T-helper 2 cell treated with Interferon-gamma antibody and Interleukin-4, amounts not matched to agents 100 ng/mL and 5 ng/mL, for 36 hours (primary cell): ENCODE data around the gene POT1. TPM values are rescaled to one million over a fixed set of nuclear protein-coding genes. Genes with fewer than 3 reads are reported as not detected.
"Not testable (repeated sequence)": the region's sequence is repeated elsewhere in the genome, so short reads cannot be mapped to it uniquely, and the experiment has no call there.

ENCODE experiments used
- intact Hi-C: fragments of 100-400 bp; cut with micrococcal nuclease; formaldehyde crosslinking; loops from one replicate; pipeline ENCODE4 v1.15.1; 2023
- total RNA-seq: library from RNA; stranded (reverse); gene quantifications from 2 replicates; pipeline ENCODE4 v1.2.3, GENCODE V29; 2022

POT1 gene, protein sequence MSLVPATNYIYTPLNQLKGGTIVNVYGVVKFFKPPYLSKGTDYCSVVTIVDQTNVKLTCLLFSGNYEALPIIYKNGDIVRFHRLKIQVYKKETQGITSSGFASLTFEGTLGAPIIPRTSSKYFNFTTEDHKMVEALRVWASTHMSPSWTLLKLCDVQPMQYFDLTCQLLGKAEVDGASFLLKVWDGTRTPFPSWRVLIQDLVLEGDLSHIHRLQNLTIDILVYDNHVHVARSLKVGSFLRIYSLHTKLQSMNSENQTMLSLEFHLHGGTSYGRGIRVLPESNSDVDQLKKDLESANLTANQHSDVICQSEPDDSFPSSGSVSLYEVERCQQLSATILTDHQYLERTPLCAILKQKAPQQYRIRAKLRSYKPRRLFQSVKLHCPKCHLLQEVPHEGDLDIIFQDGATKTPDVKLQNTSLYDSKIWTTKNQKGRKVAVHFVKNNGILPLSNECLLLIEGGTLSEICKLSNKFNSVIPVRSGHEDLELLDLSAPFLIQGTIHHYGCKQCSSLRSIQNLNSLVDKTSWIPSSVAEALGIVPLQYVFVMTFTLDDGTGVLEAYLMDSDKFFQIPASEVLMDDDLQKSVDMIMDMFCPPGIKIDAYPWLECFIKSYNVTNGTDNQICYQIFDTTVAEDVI
- total RNA-seq, result 25.6 and 29.4 TPM in 2 replicates

DNA sequence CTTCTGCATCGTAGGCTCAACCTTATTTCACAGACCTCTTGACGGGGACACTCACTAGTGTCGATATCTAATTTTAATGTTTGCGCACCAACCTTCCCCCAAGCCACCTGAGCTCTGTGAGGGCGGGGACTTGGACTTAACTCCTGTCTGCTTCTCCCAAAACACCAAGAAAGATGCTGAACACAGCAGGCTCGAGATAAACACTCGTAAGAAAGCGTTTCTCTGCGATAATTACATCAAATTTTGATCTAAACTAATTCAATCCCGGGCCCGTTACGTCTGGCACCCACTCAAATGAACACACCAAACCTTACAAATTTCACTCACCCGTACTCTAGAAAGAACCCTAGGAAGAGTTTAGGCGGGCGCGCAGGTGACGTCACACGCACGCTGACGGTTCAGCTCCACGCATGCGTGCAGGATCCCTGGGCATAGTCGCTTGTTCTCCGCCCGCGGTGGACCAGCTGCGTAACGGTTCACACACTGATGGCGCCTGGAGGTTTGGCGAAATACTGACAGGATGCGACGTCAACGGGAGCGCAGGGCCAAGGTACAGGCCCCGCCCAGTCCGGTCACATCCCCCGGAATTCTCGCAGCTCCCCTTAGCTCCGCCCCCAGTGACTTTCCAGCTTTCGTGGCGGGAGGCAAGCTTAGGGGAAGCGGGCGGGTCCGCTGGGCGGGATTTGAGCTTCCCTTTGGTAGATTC lies at the start of gene POT1:
TSS of gene POT1 (minus strand) at position 359 of the 706 bp plus-strand sequence. CDS start 32,652 bp downstream, outside the sequence.
- intact Hi-C loops, result loop anchor here (1.0 to 10.0 kb wide), 3 partner anchors 1185 to 1397 kb away; partner anchors contain the start of genes IQUB, NDUFA5 and WASL

DNA sequence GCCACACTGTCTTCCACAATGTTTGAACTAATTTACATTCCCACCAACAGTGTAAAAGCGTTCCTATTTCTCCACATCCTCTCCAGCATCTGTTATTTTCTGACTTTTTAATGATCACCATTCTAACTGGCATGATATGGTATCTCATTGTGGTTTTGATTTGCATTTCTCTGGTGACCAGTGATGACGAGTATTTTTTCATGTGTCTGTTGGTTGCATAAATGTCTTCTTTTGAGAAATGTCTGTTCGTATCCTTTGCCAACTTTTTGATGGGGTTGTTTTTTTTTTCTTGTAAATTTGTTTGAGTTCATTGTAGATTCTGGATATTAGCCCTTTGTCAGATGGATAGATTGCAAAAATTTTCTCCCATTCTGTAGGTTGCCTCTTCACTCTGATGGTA lies 45.5 kb upstream of the POT1 start:
- intact Hi-C loops, result not testable (repeated sequence)

DNA sequence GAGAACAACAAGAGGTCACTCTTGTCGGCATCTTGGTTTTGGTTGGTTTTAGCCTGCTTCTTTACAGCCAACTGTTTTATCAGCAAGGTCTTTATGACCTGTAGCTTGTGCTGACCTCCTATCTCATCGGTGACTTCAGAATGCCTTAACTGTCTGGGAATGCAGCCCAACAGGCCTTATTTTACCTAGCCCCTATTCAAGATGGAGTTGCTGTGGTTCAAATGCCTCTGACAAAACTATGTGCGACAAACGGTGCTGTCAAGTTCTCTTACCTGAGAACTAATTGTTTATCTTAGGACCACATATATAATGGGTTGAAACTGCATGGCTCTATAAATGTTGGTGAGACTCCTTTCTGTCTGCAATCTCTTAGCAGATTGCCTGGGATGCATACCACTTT lies 35.9 kb upstream of the POT1 start:
- intact Hi-C loops, result no loop called here

DNA sequence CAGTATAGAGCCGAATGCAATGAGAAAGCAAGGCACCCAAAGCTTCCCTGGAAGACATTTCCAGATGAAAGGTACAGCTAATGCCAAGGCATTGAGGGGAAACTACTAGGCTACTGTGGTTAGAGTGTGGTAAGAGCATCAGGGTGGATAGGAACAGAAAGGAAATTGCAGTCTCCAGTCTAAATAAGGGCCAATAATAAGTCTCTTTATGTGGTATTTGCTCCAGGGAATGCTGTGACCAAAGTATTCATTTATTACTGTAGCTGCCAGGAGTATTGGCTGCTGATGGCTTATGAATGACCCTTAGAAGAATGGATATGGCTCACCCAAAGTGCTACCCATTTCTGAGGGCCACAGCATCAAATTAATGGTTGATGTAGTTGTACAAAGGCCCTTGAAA lies 30.1 kb upstream of the POT1 start:
- intact Hi-C loops, result no loop called here

DNA sequence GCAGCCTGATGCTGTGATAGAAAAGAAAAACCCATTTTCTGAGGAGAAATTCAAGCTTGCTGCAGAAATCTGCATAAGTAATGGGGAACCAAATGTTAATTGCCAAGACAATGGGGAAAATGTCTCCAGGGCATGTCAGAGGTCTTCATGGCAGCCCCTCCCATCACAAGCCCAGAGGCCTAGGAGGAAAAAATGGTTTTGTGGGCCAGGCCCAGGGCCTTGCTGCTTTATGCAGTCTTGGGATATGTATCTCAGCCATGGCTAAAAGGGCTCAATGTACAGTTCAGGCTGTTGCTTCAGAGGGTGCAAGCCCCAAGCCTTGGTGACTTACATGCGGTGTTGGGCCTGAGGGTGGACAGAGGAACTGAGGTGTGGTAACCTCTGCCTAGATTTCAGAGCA lies 28.3 kb upstream of the POT1 start:
- intact Hi-C loops, result not testable (repeated sequence)

DNA sequence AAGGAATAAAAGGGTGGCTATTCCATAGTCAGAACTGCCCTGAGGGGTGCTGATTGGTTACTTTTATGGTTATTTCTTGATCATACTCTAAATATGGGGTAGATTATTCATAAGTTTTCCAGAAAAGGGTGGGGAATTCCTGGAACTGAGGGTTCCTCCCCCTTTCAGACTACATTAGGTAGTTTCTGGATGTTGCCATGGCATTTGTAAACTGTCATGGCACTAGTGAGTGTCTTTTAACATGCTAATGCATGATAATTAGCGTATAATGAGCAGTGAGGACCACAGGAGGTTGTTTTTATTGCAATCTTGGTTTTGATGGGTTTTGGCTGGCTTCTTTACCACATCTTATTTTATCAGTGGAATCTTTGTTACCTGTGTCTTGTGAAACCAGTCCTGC lies 26.5 kb upstream of the POT1 start:
- intact Hi-C loops, result no loop called here

DNA sequence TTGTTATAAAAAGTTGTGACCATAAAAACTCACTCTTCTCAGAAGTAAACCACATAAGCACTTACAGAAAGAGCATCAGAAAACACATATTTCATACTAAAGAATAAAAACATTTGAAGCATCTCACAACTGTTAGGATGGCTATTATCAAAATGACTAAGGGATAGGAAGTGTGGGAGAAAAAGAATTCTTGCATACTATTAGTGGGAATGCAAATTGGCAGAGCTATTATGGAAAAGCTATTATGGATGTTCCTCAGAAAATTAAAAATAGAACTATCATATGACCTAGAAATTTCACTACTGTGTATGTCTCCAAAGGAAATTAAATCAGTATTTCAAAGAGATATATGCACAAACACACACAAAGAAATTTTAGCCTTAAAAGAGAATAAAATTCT lies 25.2 kb upstream of the POT1 start:
- intact Hi-C loops, result no loop called here

DNA sequence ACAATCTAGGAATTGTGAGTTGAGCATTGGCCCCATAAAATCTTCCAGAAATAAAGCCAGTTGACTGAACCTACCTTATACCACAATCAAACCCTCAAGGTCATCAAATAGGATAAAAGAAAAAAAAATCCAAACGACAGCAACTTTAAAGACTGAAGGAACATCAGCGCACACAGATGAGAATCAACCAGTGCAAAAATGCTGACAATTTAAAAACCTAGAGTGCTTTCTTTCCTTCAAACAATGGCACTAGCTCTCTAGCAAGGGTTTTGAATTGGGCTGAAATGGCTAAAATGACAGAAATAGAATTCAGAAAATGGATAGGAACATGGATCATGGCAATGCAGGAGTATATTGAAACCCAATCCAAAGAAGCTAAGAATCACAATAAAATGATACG lies 16.1 kb upstream of the POT1 start:
- intact Hi-C loops, result no loop called here

DNA sequence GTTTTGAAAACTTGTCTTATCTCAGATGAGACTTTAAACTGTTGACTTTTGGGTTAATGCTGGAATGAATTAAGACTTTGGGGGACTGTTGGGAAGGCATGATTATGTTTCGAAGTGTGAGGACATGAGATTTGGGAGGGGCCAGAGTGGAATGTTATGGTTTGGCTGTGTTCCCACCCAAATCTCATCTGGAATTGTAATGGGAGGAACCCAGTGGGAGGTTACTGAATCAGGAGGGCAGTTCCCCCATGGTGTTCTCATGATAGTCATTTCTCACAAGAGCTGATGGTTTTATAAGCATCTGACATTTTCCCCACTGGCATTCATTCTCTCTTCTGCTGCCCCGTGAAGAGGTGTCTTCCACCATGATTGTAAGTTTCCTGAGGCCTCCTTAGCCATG lies 13.8 kb upstream of the POT1 start:
- intact Hi-C loops, result no loop called here

DNA sequence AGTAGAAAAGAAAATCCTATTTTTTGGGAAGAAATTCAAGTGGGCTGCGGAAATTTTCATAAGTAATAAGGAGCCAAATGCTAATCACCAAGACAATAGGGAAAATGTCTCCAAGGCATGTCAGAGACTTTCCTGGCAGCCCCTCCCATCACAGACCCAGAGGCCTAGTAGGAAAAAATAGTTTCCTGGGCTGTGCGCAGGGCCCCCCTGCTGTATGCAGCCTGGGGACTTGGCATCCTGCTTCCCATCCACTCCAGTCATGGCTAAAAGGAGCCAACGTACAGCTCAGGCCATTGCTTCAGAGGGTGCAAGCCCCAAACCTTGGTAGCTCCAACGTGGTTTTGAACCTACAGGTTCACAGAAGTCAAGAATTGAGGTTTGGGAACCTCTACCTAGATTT lies 12.8 kb upstream of the POT1 start:
- intact Hi-C loops, result no loop called here

DNA sequence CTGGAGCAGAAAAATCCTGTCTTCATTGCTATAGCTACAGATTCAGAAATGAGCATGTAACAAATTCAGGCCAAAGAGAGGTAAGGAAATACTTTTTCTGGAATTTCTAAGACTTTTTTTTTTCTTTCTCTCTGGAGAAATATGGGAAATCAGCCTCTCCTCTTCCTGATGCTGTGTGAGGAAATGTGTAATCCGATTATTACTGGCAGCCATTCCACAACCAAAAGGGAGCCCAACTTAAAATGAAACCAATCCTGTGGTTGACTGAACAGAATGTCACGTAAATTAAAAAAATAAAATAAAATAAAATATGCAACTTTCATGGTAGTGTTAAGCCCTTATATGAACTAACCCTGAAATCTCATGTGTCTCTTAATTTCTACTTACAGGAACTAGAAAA lies 10.7 kb upstream of the POT1 start:
- intact Hi-C loops, result no loop called here

DNA sequence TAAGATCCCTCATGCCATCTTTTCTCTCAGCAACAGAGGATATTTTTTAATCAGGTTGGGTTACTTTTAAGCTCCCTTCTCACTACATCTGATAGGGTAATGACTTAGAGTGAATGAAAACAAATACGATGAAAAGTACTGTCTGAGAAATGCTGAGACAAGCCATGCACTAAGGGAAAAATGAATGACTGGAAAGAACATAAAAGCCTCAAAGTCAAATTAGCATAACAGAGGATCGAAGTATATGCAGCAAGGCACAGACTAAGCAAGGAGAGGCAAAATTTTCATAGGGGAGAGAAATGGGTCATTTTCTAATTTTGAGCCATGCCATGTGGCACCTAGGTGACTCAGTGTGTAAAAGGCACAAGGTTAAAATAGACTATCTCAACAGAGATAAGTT lies 8.5 kb upstream of the POT1 start:
- intact Hi-C loops, result no loop called here

DNA sequence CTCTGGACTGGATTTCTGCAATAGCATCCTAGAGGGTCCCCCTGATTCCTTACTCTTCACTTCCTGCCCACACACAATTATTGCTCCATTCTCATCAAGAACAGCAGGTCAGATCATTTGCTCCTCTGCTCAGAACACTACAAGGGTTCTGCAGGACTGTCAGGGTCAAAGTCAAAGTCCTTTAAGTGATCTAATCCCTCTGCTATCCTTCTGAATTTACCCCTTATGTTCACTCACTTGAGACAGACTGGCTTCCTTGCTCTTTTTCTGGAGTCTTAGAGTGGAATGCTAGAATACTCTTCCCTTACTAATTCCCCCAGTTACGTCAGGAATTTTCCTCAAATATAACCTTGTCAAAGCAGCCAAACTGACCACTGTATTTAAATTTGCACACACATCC lies 7.5 kb upstream of the POT1 start:
- intact Hi-C loops, result no loop called here

DNA sequence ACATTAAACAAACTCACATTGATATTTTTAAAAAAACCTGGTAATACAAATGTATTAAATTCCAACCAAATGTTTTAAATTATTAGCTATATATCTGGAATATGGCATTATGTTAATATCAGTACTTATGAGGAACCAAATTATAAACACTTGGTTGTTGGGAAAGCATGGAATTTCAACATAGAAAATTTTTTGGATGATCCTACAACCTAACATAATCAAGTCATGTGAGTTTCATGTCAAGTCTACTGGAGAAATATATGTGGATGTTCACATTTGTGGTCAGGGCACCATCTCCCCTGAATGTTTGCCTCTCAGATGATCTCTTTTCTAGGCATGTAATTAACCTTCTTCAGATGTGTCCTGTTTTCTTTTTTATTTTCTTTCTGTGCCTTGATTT lies 5.2 kb upstream of the POT1 start:
- intact Hi-C loops, result no loop called here

DNA sequence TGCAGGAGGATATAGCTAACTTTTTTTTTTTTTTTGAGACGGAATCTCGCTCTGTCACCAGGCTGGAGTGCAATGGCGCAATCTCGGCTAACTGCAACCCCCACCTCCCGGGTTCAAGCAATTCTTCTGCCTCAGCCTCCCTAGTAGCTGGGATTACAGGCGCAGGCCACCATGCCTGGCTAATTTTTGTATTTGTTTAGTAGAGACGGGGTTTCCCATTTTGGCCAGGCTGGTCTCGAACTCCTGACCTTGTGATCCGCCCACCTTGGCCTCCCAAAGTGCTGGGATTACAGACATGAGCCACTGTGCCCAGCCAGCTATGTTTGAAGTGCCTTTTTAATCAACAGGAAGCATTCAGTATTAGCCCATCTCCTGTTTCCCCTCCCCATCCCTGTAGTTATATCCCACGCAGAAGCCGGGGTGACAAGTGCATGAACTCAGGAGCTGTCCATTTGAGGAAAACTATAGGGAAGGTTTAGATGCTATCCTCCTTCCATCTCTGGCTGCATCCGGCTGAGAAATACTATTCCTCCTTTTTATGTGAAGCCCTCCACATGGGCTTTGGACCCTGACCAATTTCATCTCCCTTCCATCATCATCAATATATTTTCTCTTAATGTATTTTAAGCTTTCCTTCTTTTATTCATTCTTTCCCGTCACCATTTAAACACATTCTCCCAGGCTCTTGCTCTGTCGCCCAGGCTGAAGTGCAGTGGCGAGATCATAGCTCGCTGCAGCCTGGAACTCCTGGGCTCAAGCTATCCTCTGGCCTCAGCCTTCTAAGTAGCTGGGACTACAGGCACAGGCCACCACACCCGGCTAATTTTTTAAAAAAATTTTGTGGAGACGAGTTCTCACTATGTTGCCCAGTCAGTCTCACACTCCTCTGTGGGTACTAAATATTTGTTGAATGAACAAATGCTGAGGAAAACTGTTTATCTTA lies 1.3 kb upstream of the POT1 start:
- intact Hi-C loops, result no loop called here

DNA sequence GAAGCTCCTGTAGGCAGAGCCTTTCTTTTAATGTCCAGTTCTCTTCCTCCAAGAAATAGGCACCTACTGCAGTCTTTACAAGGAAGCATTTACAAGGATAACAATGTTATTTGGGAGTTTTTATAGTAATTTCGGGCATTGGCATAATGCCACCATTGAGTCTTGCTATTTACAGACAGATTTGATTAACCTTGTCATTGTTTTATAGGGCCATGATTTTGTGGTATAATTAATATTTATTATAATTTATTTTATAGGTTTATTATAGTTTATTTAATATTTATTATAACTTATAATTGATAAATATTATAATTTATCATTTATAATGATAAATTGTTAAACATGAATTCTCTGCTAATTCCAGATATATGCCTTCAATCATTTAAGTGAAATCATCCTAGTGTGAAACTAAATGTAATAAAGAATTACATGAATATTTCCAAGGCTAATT lies 573 bp upstream of the POT1 start:
- intact Hi-C loops, result no loop called here

DNA sequence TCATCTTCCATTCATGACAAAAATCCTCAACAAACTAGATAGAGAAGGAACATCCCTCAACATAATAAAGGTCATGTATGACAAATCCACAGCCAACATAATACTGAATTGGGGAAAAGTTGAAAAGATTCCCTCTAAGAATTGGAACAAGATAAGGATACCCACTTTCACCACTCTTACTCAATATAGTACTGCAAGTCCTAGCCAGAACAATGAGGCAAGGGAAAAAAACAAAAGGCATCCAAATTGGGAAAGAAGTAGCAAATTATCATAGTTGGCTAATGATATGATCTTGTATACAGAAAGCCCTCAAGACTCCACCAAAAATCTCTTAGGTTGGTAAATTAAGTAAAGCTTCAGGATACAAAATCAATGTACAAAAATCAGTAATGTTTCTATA lies 4.7 kb downstream of the POT1 start:
- intact Hi-C loops, result loop anchor here (5.0 to 10.0 kb wide), 2 partner anchors 1180 to 1393 kb away; partner anchors contain the start of genes IQUB and WASL

DNA sequence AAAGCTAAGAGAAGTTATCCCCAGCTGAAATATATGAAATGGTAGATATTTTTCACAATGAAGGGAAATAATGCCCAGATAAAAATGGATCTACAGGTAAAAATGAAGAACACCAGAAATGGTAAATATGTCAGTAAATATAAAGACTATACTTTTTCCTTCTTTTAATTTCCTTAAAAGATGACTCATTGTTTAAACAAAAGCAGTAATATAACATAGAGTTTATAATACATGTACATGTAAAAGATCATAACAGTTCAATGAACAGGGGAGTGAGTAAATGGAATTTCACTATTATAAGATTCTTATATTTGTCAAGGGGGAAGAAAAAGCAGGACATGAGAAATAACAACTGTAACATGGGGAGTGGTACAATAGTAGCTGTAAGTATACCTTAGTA lies 7.4 kb downstream of the POT1 start:
- intact Hi-C loops, result loop anchor here (10.0 kb wide), 1 partner anchor 1177 kb away; the partner anchor contains the start of gene WASL

DNA sequence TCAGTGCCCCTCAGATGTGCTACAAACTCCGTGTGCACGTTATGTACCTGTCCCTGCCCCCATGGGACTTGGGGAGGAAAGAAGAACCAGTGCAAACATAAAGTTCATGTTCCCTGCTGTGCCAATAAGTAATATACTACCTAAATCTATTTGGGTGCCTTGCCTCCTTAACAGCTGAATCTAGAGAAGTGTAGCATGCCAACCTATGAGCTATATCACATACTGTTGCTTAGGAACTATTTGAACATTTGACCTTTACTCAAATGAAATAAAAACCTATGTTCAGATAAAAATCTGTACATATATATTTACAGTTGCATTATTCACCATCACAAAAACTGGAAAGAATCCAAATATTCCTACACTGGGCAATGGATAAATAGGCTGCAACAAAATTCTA lies 9.8 kb downstream of the POT1 start:
- intact Hi-C loops, result loop anchor here (10.0 kb wide), 1 partner anchor 1175 kb away; the partner anchor contains the start of gene WASL

DNA sequence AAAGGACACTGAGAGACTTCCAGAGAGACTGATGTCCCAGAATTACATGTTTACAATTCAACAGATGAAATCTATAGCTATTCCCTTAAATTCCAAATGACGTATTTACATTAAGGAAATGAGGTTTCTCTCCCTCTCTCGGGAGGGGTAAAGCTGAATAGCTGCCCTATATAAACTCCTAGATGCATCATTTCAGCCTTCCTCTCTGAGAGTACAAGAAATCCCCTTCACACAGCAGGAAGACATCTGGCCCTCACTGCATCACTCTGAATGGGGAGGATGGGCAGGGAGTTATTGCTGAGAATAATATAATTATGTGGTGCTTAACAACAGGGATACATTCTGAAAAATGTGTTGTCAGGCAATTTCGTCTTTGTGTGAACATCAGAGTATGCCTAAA lies 11.0 kb downstream of the POT1 start:
- intact Hi-C loops, result no loop called here

DNA sequence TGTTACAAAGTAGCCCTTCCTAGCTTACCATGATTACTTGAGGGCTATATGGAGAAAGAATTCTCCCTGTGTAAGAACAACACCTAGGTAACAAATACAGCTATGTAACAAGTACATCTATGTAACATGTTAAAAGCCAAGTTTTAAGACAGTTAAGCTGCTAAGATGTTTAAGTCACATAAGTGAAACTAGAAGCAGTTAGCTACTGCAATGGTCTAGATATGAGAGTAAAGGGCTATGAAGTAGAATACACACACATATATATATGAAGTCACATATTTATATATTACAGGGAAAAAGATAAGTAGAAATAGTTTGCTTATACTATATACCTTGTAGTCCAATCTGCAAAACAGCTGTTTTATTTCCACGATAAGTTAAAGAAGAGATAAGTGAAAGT lies 14.4 kb downstream of the POT1 start:
- intact Hi-C loops, result no loop called here
